DOHH2 (cell line): ENCODE results near the gene TAAR1.

Experiments used
- EZH2phosphoT487 ChIP-seq: fragments of 200-600 bp; sonication (generic); IDR thresholded peaks from 2 replicates; pipeline ENCODE4 v1.6.1; 2017; ENCODE audit warnings: borderline replicate concordance, mild to moderate bottlenecking, antibody characterized with exemption, low read length, moderate library complexity, mixed read lengths
- TF ChIP-seq, protein P1 (sequence below): fragments of 200-600 bp; sonication (generic); IDR thresholded peaks from one replicate; pipeline ENCODE4 v1.5.1; 2014; ENCODE audit warnings: antibody characterized with exemption, mild to moderate bottlenecking, low read depth, low read length; ENCODE audit not compliant: poor library complexity, severe bottlenecking

DNA sequence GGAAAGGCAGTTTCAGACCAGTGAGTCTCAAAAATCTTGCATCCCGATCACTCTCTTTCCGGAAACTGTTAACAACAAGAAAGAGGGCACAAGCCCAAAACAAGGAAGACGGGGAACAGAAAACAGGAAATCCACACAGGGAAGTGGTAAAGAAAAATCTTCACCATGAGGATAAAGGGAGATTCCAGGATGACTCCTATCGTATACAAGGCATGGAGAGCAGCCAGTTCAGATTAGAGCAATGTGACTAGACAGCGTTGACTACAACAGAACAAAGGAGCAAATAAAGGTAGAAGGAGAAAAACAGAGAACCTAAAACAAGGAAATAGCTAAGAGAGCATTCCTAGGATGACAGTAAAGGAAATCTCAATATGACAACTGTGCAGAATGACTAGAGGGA, 28.3 kb upstream of the TAAR1 start:
- TF ChIP-seq, protein P1, sequence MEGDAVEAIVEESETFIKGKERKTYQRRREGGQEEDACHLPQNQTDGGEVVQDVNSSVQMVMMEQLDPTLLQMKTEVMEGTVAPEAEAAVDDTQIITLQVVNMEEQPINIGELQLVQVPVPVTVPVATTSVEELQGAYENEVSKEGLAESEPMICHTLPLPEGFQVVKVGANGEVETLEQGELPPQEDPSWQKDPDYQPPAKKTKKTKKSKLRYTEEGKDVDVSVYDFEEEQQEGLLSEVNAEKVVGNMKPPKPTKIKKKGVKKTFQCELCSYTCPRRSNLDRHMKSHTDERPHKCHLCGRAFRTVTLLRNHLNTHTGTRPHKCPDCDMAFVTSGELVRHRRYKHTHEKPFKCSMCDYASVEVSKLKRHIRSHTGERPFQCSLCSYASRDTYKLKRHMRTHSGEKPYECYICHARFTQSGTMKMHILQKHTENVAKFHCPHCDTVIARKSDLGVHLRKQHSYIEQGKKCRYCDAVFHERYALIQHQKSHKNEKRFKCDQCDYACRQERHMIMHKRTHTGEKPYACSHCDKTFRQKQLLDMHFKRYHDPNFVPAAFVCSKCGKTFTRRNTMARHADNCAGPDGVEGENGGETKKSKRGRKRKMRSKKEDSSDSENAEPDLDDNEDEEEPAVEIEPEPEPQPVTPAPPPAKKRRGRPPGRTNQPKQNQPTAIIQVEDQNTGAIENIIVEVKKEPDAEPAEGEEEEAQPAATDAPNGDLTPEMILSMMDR, result no peak
- TF ChIP-seq EZH2phosphoT487, result no peak
